Measurements from ENCODE around the gene SPCS1.

Gene SPCS1

GRCh38 chr3:52754373-52754772 is 48.5 kb downstream of the SPCS1 start (continued):
- TF ChIP-seq, protein P1, sequence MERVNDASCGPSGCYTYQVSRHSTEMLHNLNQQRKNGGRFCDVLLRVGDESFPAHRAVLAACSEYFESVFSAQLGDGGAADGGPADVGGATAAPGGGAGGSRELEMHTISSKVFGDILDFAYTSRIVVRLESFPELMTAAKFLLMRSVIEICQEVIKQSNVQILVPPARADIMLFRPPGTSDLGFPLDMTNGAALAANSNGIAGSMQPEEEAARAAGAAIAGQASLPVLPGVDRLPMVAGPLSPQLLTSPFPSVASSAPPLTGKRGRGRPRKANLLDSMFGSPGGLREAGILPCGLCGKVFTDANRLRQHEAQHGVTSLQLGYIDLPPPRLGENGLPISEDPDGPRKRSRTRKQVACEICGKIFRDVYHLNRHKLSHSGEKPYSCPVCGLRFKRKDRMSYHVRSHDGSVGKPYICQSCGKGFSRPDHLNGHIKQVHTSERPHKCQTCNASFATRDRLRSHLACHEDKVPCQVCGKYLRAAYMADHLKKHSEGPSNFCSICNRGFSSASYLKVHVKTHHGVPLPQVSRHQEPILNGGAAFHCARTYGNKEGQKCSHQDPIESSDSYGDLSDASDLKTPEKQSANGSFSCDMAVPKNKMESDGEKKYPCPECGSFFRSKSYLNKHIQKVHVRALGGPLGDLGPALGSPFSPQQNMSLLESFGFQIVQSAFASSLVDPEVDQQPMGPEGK (CRISPR knock-in tag; IDR thresholded peaks at IDR 0.05; ENCODE audit: borderline replicate concordance): no peak

DNA sequence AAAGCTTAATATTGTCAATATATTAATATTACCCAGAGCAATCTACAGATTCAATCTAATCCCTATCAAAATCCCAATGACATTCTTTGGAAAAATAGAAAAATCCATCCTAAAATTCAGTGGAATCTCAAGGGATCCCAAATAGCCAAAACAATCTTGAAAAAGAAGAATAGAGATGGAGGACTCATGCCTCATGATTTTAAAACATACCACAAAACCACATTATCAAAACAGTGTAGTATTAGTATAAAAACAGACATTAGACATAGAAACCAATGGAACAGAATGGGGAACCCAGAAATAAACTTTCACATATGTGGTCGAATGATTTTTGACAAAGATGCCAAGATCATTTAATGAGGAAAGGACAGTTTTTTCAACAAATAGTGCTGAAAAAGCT is 50.2 kb downstream of the SPCS1 start:
- TF ChIP-seq RARB (CRISPR knock-in tag; IDR thresholded peaks at IDR 0.05): no peak
- no peak for TF ChIP-seq ARNTL (CRISPR knock-in tag; IDR thresholded peaks at IDR 0.05; ENCODE audit: borderline replicate concordance, low read depth)
- TF ChIP-seq TOX (CRISPR knock-in tag; IDR thresholded peaks at IDR 0.05; ENCODE audit: borderline replicate concordance): no peak
- no peak for TF ChIP-seq ZNF70 (CRISPR knock-in tag; IDR thresholded peaks at IDR 0.05)
- no peak for TF ChIP-seq GLIS3 (CRISPR knock-in tag; IDR thresholded peaks at IDR 0.05)
- no peak for TF ChIP-seq PPARA (CRISPR knock-in tag; IDR thresholded peaks at IDR 0.05; ENCODE audit: borderline replicate concordance)
- TF ChIP-seq CSRNP3 (CRISPR knock-in tag; IDR thresholded peaks at IDR 0.05): no peak
- TF ChIP-seq OSR1 (CRISPR knock-in tag; IDR thresholded peaks at IDR 0.05): no peak
- no peak for TF ChIP-seq CSDC2 (CRISPR knock-in tag; IDR thresholded peaks at IDR 0.05)
- no peak for ATAC-seq
